Ramos (cell line): ENCODE results near the gene CTSC.
"Not testable (repeated sequence)": the region's sequence is repeated elsewhere in the genome, so short reads cannot be mapped to it uniquely, and the experiment has no call there.

Experiments used
- in situ Hi-C: fragments of 300-500 bp; cut with MboI; formaldehyde crosslinking; loops from one replicate; pipeline ENCODE4 v1.14.3; 2022; ENCODE audit warnings: low sequenced_read_pairs; ENCODE audit not compliant: unreplicated experiment

Gene CTSC

GRCh38 chr11:88324562-88325345, 12.8 kb downstream of the CTSC start:
- in situ Hi-C loops: loop anchor here (25.0 kb wide), 1 partner anchor 862 kb away; no protein-coding TSS in a partner anchor

- in situ Hi-C loops: not testable (repeated sequence)
Measured at GRCh38 chr11:88322881-88323280, 14.7 kb downstream of the CTSC start.

- in situ Hi-C loops: not testable (repeated sequence)
Measured at GRCh38 chr11:88321412-88321811, 16.1 kb downstream of the CTSC start.

GRCh38 chr11:88320149-88320559, 17.4 kb downstream of the CTSC start:
- in situ Hi-C loops: no loop called here

- in situ Hi-C loops: no loop called here
Measured at GRCh38 chr11:88318017-88318416, 19.5 kb downstream of the CTSC start.

GRCh38 chr11:88317536-88317935, 20.0 kb downstream of the CTSC start:
- in situ Hi-C loops: no loop called here

- in situ Hi-C loops: no loop called here
Measured at GRCh38 chr11:88315981-88316441, 21.5 kb downstream of the CTSC start.

GRCh38 chr11:88315015-88315414, 22.5 kb downstream of the CTSC start:
- in situ Hi-C loops: no loop called here

GRCh38 chr11:88313441-88313840, 24.1 kb downstream of the CTSC start:
- in situ Hi-C loops: no loop called here

GRCh38 chr11:88312628-88313027, 24.9 kb downstream of the CTSC start:
- in situ Hi-C loops: no loop called here

GRCh38 chr11:88310246-88310645, 27.3 kb downstream of the CTSC start:
- in situ Hi-C loops: no loop called here

- in situ Hi-C loops: no loop called here
Measured at GRCh38 chr11:88308576-88308975, 29.0 kb downstream of the CTSC start.

GRCh38 chr11:88307749-88308425, 29.6 kb downstream of the CTSC start:
- in situ Hi-C loops: no loop called here

- in situ Hi-C loops: no loop called here
Measured at GRCh38 chr11:88306785-88307184, 30.8 kb downstream of the CTSC start.

- in situ Hi-C loops: no loop called here
Measured at GRCh38 chr11:88305430-88305829, 32.1 kb downstream of the CTSC start.

- in situ Hi-C loops: no loop called here
Measured at GRCh38 chr11:88304352-88304751, 33.2 kb downstream of the CTSC start.

- in situ Hi-C loops: no loop called here
Measured at GRCh38 chr11:88303037-88303436, 34.5 kb downstream of the CTSC start.

GRCh38 chr11:88301488-88302140, 35.9 kb downstream of the CTSC start:
- in situ Hi-C loops: no loop called here

GRCh38 chr11:88300888-88301487, 36.5 kb downstream of the CTSC start:
- in situ Hi-C loops: no loop called here

- in situ Hi-C loops: no loop called here
Measured at GRCh38 chr11:88297863-88298262, 39.7 kb downstream of the CTSC start.

GRCh38 chr11:88297421-88297820, 40.1 kb downstream of the CTSC start:
- in situ Hi-C loops: no loop called here
